Progenitor cell of endocrine pancreas (in vitro differentiated cells): ENCODE measurements around the gene ZDHHC14. TPM values are rescaled to one million over a fixed set of nuclear protein-coding genes. Genes with fewer than 3 reads are reported as not detected.

Experiments
- DNase-seq: peaks from one replicate; pipeline ENCODE4 v3.0.0; 2021; ENCODE audit warnings: low spot score; ENCODE audit not compliant: unreplicated experiment
- H3K27ac Mint-ChIP-seq: 2 replicates; pipeline ENCODE4 v1.8.0; 2021; ENCODE audit warnings: mild to moderate bottlenecking, moderate library complexity, mixed read lengths
- H3K27me3 Mint-ChIP-seq: 2 replicates; pipeline ENCODE4 v1.8.0; 2021; ENCODE audit warnings: mixed read lengths
- H3K36me3 Mint-ChIP-seq: 2 replicates; pipeline ENCODE4 v1.8.0; 2022; ENCODE audit warnings: mixed read lengths; ENCODE audit not compliant: insufficient read depth
- H3K4me1 Mint-ChIP-seq: 2 replicates; pipeline ENCODE4 v1.8.0; 2021; ENCODE audit warnings: low read depth, mixed read lengths
- H3K4me3 Mint-ChIP-seq: 2 replicates; pipeline ENCODE4 v1.8.0; 2021; ENCODE audit warnings: low read depth, mild to moderate bottlenecking, moderate library complexity, mixed read lengths
- H3K9me3 Mint-ChIP-seq: 2 replicates; pipeline ENCODE4 v1.8.0; 2021; ENCODE audit warnings: low read depth, mixed read lengths
- CTCF ChIP-seq: fragments of 200-600 bp; sonication (generic); IDR thresholded peaks from one replicate; pipeline ENCODE4 v1.5.0; 2021; ENCODE audit warnings: antibody characterized with exemption, mild to moderate bottlenecking; ENCODE audit not compliant: unreplicated experiment
- total RNA-seq: library from RNA; stranded (reverse); gene quantifications from 2 replicates; pipeline ENCODE4 v1.2.1, GENCODE V29; 2021

Gene ZDHHC14
- total RNA-seq, 1 donor from 2014 or later: 9.0 TPM

- TF ChIP-seq CTCF: no peak
- no peak overlapping the region for H3K27ac Mint-ChIP-seq
- peaks cover 14% of the 10 kb centered on the region for H3K4me1 Mint-ChIP-seq
- DNase-seq: no peak
- H3K36me3 Mint-ChIP-seq: peaks cover 1% of the 10 kb centered on the region
- H3K4me3 Mint-ChIP-seq: no peak overlapping the region
- H3K27me3 Mint-ChIP-seq: peaks cover 11% of the 10 kb centered on the region
- H3K9me3 Mint-ChIP-seq: no peaks in the 10 kb centered on the region
Observed at GRCh38 chr6:157539421-157539822, 158.4 kb downstream of the ZDHHC14 start.

DNA sequence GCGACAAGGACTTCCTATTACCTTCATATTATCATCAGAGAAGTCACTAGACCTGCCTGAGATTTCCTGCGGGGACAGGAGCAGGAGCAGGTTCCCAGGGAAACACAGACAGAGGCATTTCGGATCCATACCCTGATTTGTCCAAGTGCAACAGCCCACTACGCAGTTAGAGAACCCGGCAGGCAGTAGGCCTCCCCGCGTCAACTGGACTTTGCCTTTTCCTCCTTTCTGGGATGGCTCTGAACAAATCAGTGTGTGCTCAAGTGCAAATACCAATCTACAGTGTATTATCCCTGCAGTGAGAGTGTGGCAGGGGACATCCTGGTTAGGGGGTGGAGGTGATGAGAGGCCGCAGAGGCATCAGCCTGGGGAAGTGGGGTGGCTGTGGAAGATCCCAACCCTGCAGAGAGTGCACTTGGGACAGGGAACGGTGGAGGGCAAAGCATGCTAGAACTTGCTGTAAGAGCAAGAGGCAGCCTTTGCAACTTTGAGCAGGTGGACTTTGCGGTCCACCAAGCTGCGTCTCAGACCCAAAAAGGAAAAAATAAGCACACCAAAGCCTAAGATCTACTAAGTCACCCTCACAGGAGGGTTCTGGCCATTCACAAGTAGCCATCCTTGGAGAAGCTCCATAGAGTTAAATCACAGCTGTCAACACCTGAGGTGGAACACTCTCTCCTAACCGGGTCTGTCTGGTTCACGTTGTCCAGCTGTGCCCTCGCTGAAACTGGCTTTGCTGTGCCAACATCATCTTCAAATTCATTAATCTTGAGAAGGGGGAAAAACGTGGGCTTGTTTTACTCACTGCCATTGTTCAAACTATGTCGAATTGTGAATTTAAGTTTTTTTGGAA is 159.1 kb downstream of the ZDHHC14 start:
- Mint-ChIP-seq H3K27ac (no peak overlapping the region), H3K4me1 (peaks cover 12% of the 10 kb centered on the region), H3K4me3 (no peak overlapping the region), H3K36me3 (peaks cover 6% of the 10 kb centered on the region), H3K9me3 (no peaks in the 10 kb centered on the region), H3K27me3 (peaks cover 10% of the 10 kb centered on the region)
- no peak for TF ChIP-seq CTCF
- no peak for DNase-seq

DNA sequence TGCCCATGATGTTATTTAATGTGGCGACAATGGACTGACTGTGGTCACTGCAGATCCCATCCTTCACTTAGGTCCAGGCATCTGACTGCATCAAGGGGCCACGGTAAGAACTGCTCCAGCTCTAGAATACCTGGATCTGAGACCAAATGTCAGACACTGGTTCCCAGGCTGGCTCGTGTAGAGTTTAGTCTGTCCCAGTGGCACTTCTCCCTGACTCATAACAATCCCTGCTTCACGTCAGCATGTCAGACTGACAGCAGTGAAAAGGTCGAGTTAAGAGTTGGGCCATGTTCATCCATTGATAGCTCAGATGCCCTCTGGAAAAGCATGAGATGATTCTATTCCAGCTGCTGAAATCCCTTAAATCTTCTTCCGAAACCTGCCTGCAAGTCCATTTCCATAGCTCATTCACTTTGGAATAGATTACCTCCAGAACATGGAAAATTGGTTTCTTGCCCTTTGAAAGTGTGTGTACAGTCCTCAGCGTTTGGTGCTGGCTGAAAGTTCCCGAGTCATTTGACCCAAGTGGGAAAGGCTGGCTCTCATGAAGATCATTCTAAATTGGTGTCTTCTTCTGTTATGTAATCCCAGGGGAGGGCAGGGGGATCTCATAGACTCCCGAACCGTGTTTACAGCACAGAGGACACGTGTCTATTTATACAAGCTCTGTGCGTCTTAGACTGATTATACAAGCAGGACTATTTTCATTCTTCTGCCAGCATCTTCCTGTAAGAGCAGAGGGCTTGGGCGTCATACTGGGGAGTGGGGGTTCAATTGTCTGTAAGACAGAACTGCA is 160.8 kb downstream of the ZDHHC14 start:
- TF ChIP-seq CTCF: no peak
- Mint-ChIP-seq H3K4me1 (peaks cover 5% of the 10 kb centered on the region), H3K36me3 (peaks cover 9% of the 10 kb centered on the region), H3K27me3 (peaks cover 6% of the 10 kb centered on the region), H3K9me3 (no peaks in the 10 kb centered on the region), H3K27ac (no peak overlapping the region), H3K4me3 (no peak overlapping the region)
- no peak for DNase-seq

GRCh38 chr6:157542414-157543160 is 161.6 kb downstream of the ZDHHC14 start:
- TF ChIP-seq CTCF: no peak
- peaks cover 6% of the 10 kb centered on the region for H3K27me3 Mint-ChIP-seq
- H3K9me3 Mint-ChIP-seq: no peaks in the 10 kb centered on the region
- H3K4me1 Mint-ChIP-seq: peaks cover 5% of the 10 kb centered on the region
- H3K27ac Mint-ChIP-seq: no peak overlapping the region
- H3K4me3 Mint-ChIP-seq: no peak overlapping the region
- H3K36me3 Mint-ChIP-seq: peaks cover 9% of the 10 kb centered on the region
- DNase-seq: no peak

DNA sequence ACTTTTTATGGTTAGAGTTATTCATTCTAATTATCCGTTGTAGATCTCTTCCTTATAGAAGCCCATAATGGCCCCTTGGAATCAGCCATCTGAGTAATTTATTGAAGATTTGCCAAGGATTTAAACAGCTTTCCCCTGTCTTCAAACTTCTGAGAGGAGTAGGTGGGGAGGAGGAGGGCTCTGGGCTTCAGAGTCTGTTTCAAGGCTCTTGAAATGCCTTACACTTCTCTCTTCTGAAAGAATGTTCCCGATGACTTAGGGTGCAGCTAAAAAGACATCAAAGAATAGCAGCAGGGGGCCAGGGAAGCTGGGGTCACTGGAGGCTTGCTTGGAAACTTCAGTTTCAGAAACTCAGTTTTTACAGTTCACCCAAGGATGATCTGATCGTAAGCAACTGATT is 165.3 kb downstream of the ZDHHC14 start:
- Mint-ChIP-seq H3K27ac (no peak overlapping the region), H3K36me3 (peaks cover 9% of the 10 kb centered on the region), H3K4me1 (no peaks in the 10 kb centered on the region), H3K9me3 (no peaks in the 10 kb centered on the region), H3K27me3 (no peaks in the 10 kb centered on the region), H3K4me3 (no peak overlapping the region)
- no peak for DNase-seq
- TF ChIP-seq CTCF: no peak
